HepG2 (cell line): Measurements from ENCODE around the gene CISD3. TPM values are rescaled to one million over a fixed set of nuclear protein-coding genes. Genes with fewer than 3 reads are reported as not detected.

ENCODE experiments used
- ATAC-seq: fragments of 200-7000 bp; cut with Tn5 transposase; 3 replicates; pipeline ENCODE4 v1.9.1; 2020; ENCODE audit warnings: mild to moderate bottlenecking, moderate library complexity
- BruUV-seq: library from RNA; stranded (reverse); fragments of 400-500 nt; replicated peaks from 2 replicates; lab custom pipeline; 2021; lab: Mats Ljungman, UMichigan
- CTCF ChIA-PET: fragments of 300-600 bp; formaldehyde crosslinking; extraction: SDS; loops from one replicate; lab custom pipeline; 2021; ENCODE audit warnings: low total read pairs, inconsistent platforms, low intra/inter-chr PET ratio; lab: Yijun Ruan, JAX
- POLR2A ChIA-PET: fragments of 350-600 bp; sonication (Branson Sonifier 250); formaldehyde crosslinking; loops from one replicate; lab custom pipeline; 2020; ENCODE audit warnings: antibody characterized with exemption, inconsistent platforms; lab: Yijun Ruan, JAX
- DNase-seq: peaks from one replicate; pipeline ENCODE4 v3.0.0-alpha.2; 2015; ENCODE audit warnings: low spot score
- FAIRE-seq: peaks from 3 replicates; lab custom pipeline; 2011; peaks lifted over from hg19 to GRCh38; lab: Jason Lieb, UNC
- H2AFZ ChIP-seq: one replicate; pipeline ENCODE4 v1.6.1; 2011; ENCODE audit warnings: low read length, inconsistent platforms
- H3K27ac ChIP-seq: fragments of 300-600 bp; 3 replicates; pipeline ENCODE4 v1.8.0; 2011; ENCODE audit warnings: mixed run types, mild to moderate bottlenecking, mixed read lengths, low read length, inconsistent platforms; ENCODE audit not compliant: insufficient read depth; ENCODE audit errors: extremely low read length
- H3K27me3 ChIP-seq, 2 experiments: fragments of 200-600 bp in 1 of 2; 2 replicates in 1 of 2; 3 replicates in 1 of 2; pipeline versions ENCODE4 v1.6.0 to v1.8.0; 2011; ENCODE audit warnings: low read length in 2 of 2, mild to moderate bottlenecking in 2 of 2, moderate library complexity in 2 of 2, inconsistent platforms in 1 of 2; ENCODE audit not compliant: insufficient read depth in 2 of 2, control insufficient read depth in 1 of 2
- H3K36me3 ChIP-seq, 2 experiments: fragments of 200-600 bp in 1 of 2; replicated peaks in 1 of 2; 2 replicates in 1 of 2; 3 replicates in 1 of 2; pipeline versions ENCODE4 v1.5.1 to v1.8.0; 2011; ENCODE audit warnings: low read length in 2 of 2, inconsistent platforms in 1 of 2; ENCODE audit not compliant: insufficient read depth in 2 of 2, control insufficient read depth in 1 of 2
- H3K4me1 ChIP-seq: 2 replicates; pipeline ENCODE4 v1.5.1; 2012; ENCODE audit warnings: low read length, inconsistent platforms; ENCODE audit not compliant: insufficient read depth
- H3K4me2 ChIP-seq: 2 replicates; pipeline ENCODE4 v1.6.0; 2011; ENCODE audit warnings: low read depth, low read length, inconsistent platforms
- H3K4me3 ChIP-seq, 3 experiments: fragments of 200-600 bp in 1 of 3; sonication (generic), shearing (Covaris generic) in 1 of 3; replicated peaks in 1 of 3; 2 replicates each; pipeline ENCODE4 v1.5.1; 2011 to 2016; ENCODE audit warnings: low read length in 3 of 3, inconsistent platforms in 2 of 3, low read depth in 2 of 3, mild to moderate bottlenecking in 2 of 3, control low read depth in 1 of 3, mixed read lengths in 1 of 3; ENCODE audit not compliant: insufficient read depth in 1 of 3
- H3K79me2 ChIP-seq: one replicate; pipeline ENCODE4 v1.6.1; 2011; ENCODE audit warnings: low read length, inconsistent platforms; ENCODE audit not compliant: insufficient read depth
- H3K9ac ChIP-seq: 2 replicates; pipeline ENCODE4 v1.6.0; 2011; ENCODE audit warnings: mild to moderate bottlenecking, low read depth, low read length, inconsistent platforms; ENCODE audit not compliant: insufficient read depth
- H3K9me3 ChIP-seq: 2 replicates; pipeline ENCODE4 v1.5.1; 2012; ENCODE audit warnings: mild to moderate bottlenecking, low read length
- H4K20me1 ChIP-seq: 2 replicates; pipeline ENCODE4 v1.6.0; 2011; ENCODE audit warnings: inconsistent platforms, mild to moderate bottlenecking, low read length, moderate library complexity; ENCODE audit not compliant: insufficient read depth
- CENPT ChIP-seq: sonication (generic); formaldehyde crosslinking; IDR thresholded peaks from 2 replicates; pipeline ENCODE4 v1.8.0; 2022; ENCODE audit warnings: low read depth, mild to moderate bottlenecking, moderate library complexity, missing genetic modification reagents
- HNRNPL ChIP-seq: fragments of 200-400 bp; formaldehyde crosslinking; IDR thresholded peaks from 2 replicates; pipeline ENCODE4 v1.6.1; 2017; ENCODE audit warnings: mild to moderate bottlenecking, low read depth, low read length
- JUNB ChIP-seq: sonication (generic); formaldehyde crosslinking; IDR thresholded peaks from 2 replicates; pipeline ENCODE4 v1.8.0; 2022; ENCODE audit warnings: missing genetic modification reagents, mild to moderate bottlenecking, borderline replicate concordance
- TARDBP ChIP-seq: sonication (generic); formaldehyde crosslinking; IDR thresholded peaks from 2 replicates; pipeline ENCODE4 v1.8.0; 2022; ENCODE audit warnings: mild to moderate bottlenecking, missing genetic modification reagents
- ZNF160 ChIP-seq: sonication (generic); formaldehyde crosslinking; IDR thresholded peaks from 2 replicates; pipeline ENCODE4 v1.8.0; 2022; ENCODE audit warnings: mild to moderate bottlenecking, inconsistent platforms, missing genetic modification reagents
- ZNF331 ChIP-seq: sonication (generic); formaldehyde crosslinking; IDR thresholded peaks from 2 replicates; pipeline ENCODE4 v1.4.0; 2020; ENCODE audit warnings: missing genetic modification reagents
- ZNF354B ChIP-seq: sonication (generic); formaldehyde crosslinking; IDR thresholded peaks from 2 replicates; pipeline ENCODE4 v1.8.0; 2022; ENCODE audit warnings: mild to moderate bottlenecking, missing genetic modification reagents
- ZNF672 ChIP-seq: sonication (generic); formaldehyde crosslinking; IDR thresholded peaks from 2 replicates; pipeline ENCODE4 v1.8.1; 2022; ENCODE audit warnings: missing genetic modification reagents
- WGBS: methylation state at CpG from one replicate; pipeline ENCODE4 v1.1.6; 2017; ENCODE audit warnings: low lambda C conversion rate; 5-methylcytosine and 5-hydroxymethylcytosine counted together
- in situ Hi-C: cut with HindIII; loops from 2 replicates; pipeline ENCODE4 v1.10.0; 2017; ENCODE audit warnings: low pct_unique_long_range_greater_than_20kb; ENCODE audit not compliant: extremely low pct_ligation_motif_present
- intact Hi-C: fragments of 100-400 bp; cut with micrococcal nuclease; formaldehyde crosslinking; loops from one replicate; pipeline ENCODE4 v1.10.0; 2022; ENCODE audit not compliant: unreplicated experiment
- polyA plus RNA-seq, 8 experiments: library from polyadenylated mRNA; depleted of rRNA in 3 of 8; stranded (reverse) in 7 of 8; unstranded in 1 of 8; fragments of >200 nt; fragmentation: Illumina TruSeq in 4 of 8; extraction: Trizol in 4 of 8; gene quantifications; 2 replicates each; pipeline versions ENCODE4 v1.2.1 to v1.2.3, GENCODE V29; 2011 to 2016; ENCODE audit warnings: low read depth in 4 of 8, missing spikeins in 1 of 8, mixed read lengths in 1 of 8; ENCODE audit not compliant: insufficient read depth in 1 of 8
- total RNA-seq, 5 experiments: library from RNA; depleted of rRNA; stranded (reverse); fragments of >200 nt; fragmentation: Illumina TruSeq; extraction: Trizol; gene quantifications; 2 replicates each; pipeline ENCODE4 v1.2.3, GENCODE V29; 2016; ENCODE audit warnings: low read depth in 1 of 5
- TF ChIP-seq, protein P1 (sequence below): IDR thresholded peaks from 2 replicates; pipeline ENCODE4 v1.6.1; 2016; ENCODE audit warnings: low read depth, borderline replicate concordance
- TF ChIP-seq, protein P2 (sequence below): sonication (generic); formaldehyde crosslinking; IDR thresholded peaks from 2 replicates; pipeline ENCODE4 v1.5.1; 2020; ENCODE audit warnings: mild to moderate bottlenecking, missing genetic modification reagents, borderline replicate concordance
- TF ChIP-seq, protein P3 (sequence below): sonication (generic); formaldehyde crosslinking; IDR thresholded peaks from 2 replicates; pipeline ENCODE4 v1.4.0; 2020; ENCODE audit warnings: missing genetic modification reagents, borderline replicate concordance

CISD3 gene
- total and polyA plus RNA-seq, 2 of the 13 experiments (the other 11 are each of a cell fraction or from before 2014, with no cell fraction given): 30.0 to 34.1 TPM

DNA sequence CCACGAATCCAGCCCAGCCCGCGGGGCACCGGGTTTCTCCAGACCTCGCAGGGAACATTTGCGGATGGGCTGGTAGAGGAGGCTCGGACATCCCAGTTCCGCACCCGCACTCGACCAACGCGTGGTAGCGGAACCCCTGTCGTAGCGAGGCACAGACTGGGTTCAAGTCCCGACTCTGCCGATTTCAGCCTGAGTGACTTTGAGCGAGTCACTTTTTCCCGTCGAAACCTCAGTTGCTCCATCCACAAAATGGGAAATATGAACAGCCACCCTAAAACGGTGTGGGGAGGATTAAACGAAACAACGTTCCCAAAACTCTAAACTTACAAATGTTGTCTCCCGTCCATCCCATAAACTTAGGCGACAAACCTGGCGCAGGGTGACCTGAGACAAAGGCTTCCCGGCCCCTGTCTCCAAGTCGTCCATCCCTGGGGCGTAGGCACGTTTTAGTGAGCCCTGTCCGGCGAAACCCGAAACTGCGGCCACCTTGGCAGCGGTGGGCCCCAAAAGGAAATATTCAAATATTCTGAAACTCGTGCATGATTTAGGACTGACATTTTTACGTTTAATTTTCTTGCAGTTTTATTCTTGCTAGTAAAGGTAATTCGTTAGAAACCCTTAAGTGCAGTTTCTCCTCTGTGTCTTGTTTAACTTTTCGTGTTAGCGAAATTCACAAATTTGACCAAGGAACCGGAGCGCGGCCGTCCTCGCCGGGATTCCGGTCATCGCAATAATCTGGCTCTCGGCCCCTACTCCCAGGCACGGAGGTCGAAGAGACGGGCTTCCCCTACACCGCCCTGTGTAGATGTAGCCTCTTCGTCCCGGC lies 27.0 kb upstream of the CISD3 start (continued):
- TF ChIP-seq ZNF672 (CRISPR knock-in tag) (0 out of 2 replicates have a peak, but pooled peaks have one; percentile 44), ZNF160 (CRISPR knock-in tag) (0 out of 2 replicates have a peak, but pooled peaks have one; percentile 4)
- TF ChIP-seq, protein P1, sequence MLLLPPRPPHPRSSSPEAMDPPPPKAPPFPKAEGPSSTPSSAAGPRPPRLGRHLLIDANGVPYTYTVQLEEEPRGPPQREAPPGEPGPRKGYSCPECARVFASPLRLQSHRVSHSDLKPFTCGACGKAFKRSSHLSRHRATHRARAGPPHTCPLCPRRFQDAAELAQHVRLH (CRISPR knock-in tag): 0 out of 2 replicates have a peak, but pooled peaks have one; percentile 2
- TF ChIP-seq, all 625 proteins: peak for 59

DNA sequence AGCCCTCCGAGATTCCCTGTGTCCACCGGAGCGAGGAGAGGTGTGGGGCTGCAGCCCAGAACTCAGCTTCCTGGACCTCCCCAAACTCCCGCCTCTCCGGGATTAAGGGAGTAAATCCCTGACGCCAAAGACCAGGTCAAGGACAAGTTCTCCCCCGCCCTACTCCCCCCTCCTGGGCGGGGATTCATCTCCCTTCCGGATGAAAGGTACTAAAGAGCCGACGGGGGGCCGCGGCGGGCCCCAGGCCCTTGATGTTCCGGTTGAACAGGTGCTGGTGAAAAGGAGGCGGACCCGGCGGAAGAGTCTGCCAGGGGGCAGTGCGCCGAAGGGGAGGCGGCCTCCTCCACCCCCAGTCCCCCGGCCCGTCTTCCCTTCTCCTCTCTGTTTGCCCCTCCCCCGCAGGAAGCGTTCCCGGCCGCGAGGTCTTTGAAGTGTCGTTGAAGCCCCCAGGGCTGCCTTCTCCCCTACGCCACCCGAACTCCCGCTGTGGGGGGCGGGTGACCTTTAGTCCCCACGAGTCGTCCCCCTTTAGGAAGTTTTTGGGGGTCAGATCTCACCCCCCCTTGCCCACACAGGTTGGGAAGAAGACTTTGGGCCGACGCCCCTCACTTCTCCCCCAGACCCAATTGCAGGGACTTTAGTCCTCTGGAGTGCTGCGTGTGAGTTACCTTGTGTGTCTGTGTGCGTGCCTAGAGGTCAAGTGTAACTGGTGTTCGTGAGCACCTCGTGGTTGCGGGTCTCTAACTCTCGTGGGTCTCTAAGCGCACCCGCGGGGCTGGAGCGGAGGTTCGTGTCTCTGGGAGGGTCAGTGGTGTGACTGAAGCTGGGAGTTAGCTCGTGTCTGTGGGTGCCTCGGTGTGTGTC lies 26.2 kb upstream of the CISD3 start:
- Histone ChIP-seq H4K20me1 (peaks cover 12% of the 10 kb centered on the region), H3K4me1 (peaks cover 64% of the 10 kb centered on the region), H3K79me2 (peaks cover 48% of the 10 kb centered on the region), H3K27me3 (no peaks in the 10 kb centered on the region; a peak in 1 of 5 replicates), H3K9ac (peak overlapping the region; percentile 100), H2AFZ (no peak overlapping the region), H3K9me3 (no peaks in the 10 kb centered on the region), H3K4me2 (peak overlapping the region; percentile 99), H3K4me3 (peak overlapping the region; percentile 71 to 99 (median 95)), H3K36me3 (peaks cover 4 to 17% of the 10 kb centered on the region in 2 experiments), H3K27ac (peak overlapping the region; percentile 99)
- DNase-seq (peak; percentile 100), FAIRE-seq (no peak), ATAC-seq (peak; percentile 63)
- TSS peak; percentile 41 for BruUV-seq
- intact Hi-C loops (loop anchor here (1.0 kb wide), 1 partner anchor 47 kb away; no protein-coding TSS in a partner anchor), in situ Hi-C loops (no loop called here)
- ChIA-PET POLR2A (interaction anchor here (0.7 to 8.9 kb wide), 23 partner anchors 12 to 166 kb away, joined by 3 to 106 read pairs (median 6); partner anchors contain the start of genes CISD3, EPOP, LASP1 and PSMB3), CTCF (interaction anchor here (0.7 to 1.8 kb wide), 2 partner anchors 26 to 27 kb away, joined by 3 to 4 read pairs; partner anchors contain the start of gene CISD3)
- under 1% methylated on average over 47 of the region's 50 CpGs for WGBS
- TF ChIP-seq ZNF331 (CRISPR knock-in tag) (peak; percentile 95), HNRNPL (peak; percentile 37; the same call in 1 of the 2 replicates), TARDBP (CRISPR knock-in tag) (peak; percentile 91), ZNF354B (CRISPR knock-in tag) (peak; percentile 98), CENPT (CRISPR knock-in tag) (no peak), JUNB (peak; percentile 42; the same call in 1 of the 2 replicates)
- TF ChIP-seq, protein P2, sequence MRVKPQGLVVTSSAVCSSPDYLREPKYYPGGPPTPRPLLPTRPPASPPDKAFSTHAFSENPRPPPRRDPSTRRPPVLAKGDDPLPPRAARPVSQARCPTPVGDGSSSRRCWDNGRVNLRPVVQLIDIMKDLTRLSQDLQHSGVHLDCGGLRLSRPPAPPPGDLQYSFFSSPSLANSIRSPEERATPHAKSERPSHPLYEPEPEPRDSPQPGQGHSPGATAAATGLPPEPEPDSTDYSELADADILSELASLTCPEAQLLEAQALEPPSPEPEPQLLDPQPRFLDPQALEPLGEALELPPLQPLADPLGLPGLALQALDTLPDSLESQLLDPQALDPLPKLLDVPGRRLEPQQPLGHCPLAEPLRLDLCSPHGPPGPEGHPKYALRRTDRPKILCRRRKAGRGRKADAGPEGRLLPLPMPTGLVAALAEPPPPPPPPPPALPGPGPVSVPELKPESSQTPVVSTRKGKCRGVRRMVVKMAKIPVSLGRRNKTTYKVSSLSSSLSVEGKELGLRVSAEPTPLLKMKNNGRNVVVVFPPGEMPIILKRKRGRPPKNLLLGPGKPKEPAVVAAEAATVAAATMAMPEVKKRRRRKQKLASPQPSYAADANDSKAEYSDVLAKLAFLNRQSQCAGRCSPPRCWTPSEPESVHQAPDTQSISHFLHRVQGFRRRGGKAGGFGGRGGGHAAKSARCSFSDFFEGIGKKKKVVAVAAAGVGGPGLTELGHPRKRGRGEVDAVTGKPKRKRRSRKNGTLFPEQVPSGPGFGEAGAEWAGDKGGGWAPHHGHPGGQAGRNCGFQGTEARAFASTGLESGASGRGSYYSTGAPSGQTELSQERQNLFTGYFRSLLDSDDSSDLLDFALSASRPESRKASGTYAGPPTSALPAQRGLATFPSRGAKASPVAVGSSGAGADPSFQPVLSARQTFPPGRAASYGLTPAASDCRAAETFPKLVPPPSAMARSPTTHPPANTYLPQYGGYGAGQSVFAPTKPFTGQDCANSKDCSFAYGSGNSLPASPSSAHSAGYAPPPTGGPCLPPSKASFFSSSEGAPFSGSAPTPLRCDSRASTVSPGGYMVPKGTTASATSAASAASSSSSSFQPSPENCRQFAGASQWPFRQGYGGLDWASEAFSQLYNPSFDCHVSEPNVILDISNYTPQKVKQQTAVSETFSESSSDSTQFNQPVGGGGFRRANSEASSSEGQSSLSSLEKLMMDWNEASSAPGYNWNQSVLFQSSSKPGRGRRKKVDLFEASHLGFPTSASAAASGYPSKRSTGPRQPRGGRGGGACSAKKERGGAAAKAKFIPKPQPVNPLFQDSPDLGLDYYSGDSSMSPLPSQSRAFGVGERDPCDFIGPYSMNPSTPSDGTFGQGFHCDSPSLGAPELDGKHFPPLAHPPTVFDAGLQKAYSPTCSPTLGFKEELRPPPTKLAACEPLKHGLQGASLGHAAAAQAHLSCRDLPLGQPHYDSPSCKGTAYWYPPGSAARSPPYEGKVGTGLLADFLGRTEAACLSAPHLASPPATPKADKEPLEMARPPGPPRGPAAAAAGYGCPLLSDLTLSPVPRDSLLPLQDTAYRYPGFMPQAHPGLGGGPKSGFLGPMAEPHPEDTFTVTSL: peak; percentile 96
- TF ChIP-seq, protein P3, sequence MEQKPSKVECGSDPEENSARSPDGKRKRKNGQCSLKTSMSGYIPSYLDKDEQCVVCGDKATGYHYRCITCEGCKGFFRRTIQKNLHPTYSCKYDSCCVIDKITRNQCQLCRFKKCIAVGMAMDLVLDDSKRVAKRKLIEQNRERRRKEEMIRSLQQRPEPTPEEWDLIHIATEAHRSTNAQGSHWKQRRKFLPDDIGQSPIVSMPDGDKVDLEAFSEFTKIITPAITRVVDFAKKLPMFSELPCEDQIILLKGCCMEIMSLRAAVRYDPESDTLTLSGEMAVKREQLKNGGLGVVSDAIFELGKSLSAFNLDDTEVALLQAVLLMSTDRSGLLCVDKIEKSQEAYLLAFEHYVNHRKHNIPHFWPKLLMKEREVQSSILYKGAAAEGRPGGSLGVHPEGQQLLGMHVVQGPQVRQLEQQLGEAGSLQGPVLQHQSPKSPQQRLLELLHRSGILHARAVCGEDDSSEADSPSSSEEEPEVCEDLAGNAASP (CRISPR knock-in tag): peak; percentile 99
